Stromal cell of bone marrow (primary cell): ENCODE data around the gene TUSC2.
"Not testable (repeated sequence)": the region's sequence is repeated elsewhere in the genome, so short reads cannot be mapped to it uniquely, and the experiment has no call there.

Source experiments
- DNase-seq: peaks from one replicate; pipeline ENCODE4 v3.0.0-alpha.2; 2012; ENCODE audit warnings: low read depth

The TUSC2 gene

GRCh38 chr3:50317300-50317699, 10.7 kb downstream of the TUSC2 start:
- no peak for DNase-seq

- no peak for DNase-seq
Observed at GRCh38 chr3:50316657-50317242, 11.3 kb downstream of the TUSC2 start.

GRCh38 chr3:50314816-50315215, 13.2 kb downstream of the TUSC2 start:
- no peak for DNase-seq

GRCh38 chr3:50314342-50314741, 13.7 kb downstream of the TUSC2 start:
- no peak for DNase-seq

GRCh38 chr3:50312041-50312440, 16.0 kb downstream of the TUSC2 start:
- DNase-seq, result not testable (repeated sequence)

- no peak for DNase-seq
Observed at GRCh38 chr3:50304601-50305000, 23.4 kb downstream of the TUSC2 start.

GRCh38 chr3:50303013-50303815, 24.8 kb downstream of the TUSC2 start, which contains the start of gene HYAL1:
Gene HYAL1, minus strand, starts transcription at chr3:50303574. Its CDS starts 618 bp downstream, at chr3:50302956.
- no peak for DNase-seq

GRCh38 chr3:50302095-50303012, 25.7 kb downstream of the TUSC2 start:
- no peak for DNase-seq

GRCh38 chr3:50300681-50301254, 27.3 kb downstream of the TUSC2 start:
- DNase-seq, result no peak

GRCh38 chr3:50299929-50300680, 27.9 kb downstream of the TUSC2 start:
- DNase-seq, result peak; percentile 52

GRCh38 chr3:50299638-50299928, 28.4 kb downstream of the TUSC2 start:
- DNase-seq, result no peak

- peak; percentile 99 for DNase-seq
Observed at GRCh38 chr3:50298836-50299637, 29.0 kb downstream of the TUSC2 start, which contains the start of the genes HYAL3 and NAA80. Gene HYAL3, minus strand, starts transcription at chr3:50299405. Its CDS starts 3,803 bp downstream, at chr3:50295602. Gene NAA80, minus strand, starts transcription at chr3:50299405. Its CDS starts 1,942 bp downstream, at chr3:50297463.

- DNase-seq, result no peak
Observed at GRCh38 chr3:50297896-50298725, 29.9 kb downstream of the TUSC2 start.

- DNase-seq, result no peak
Observed at GRCh38 chr3:50297384-50297775, 30.6 kb downstream of the TUSC2 start.

- DNase-seq, result no peak
Observed at GRCh38 chr3:50296721-50297383, 31.2 kb downstream of the TUSC2 start.

GRCh38 chr3:50295553-50296431, 32.2 kb downstream of the TUSC2 start:
- no peak for DNase-seq

- no peak for DNase-seq
Observed at GRCh38 chr3:50294492-50295403, 33.3 kb downstream of the TUSC2 start.
